C4-2B (cell line): ENCODE measurements around the gene BRD4.
A peak's percentile ranks its signal among the peaks of the same experiment; 100 is the strongest.

Experiments used
- H3K27ac ChIP-seq: fragments of 450-650 bp; 2 replicates; pipeline ENCODE4 v1.5.1; 2017
- CTCF ChIP-seq: fragments of 450-650 bp; conservative IDR thresholded peaks from 2 replicates; pipeline ENCODE4 v1.5.1; 2017; ENCODE audit warnings: mild to moderate bottlenecking
- ZFX ChIP-seq: fragments of 450-650 bp; IDR thresholded peaks from 2 replicates; pipeline ENCODE4 v1.6.1; 2017

BRD4 gene

GRCh38 chr19:15236886-15237285, 95.5 kb downstream of the BRD4 start:
- TF ChIP-seq CTCF (no peak), ZFX (no peak)
- H3K27ac ChIP-seq: no peak overlapping the region

- no peak overlapping the region for H3K27ac ChIP-seq
- TF ChIP-seq CTCF: no peak
- no peak for TF ChIP-seq ZFX
Observed at GRCh38 chr19:15235781-15236180, 96.6 kb downstream of the BRD4 start.

GRCh38 chr19:15234431-15235130, 97.8 kb downstream of the BRD4 start:
- H3K27ac ChIP-seq: no peak overlapping the region
- TF ChIP-seq ZFX (no peak), CTCF (no peak)

- H3K27ac ChIP-seq: no peak overlapping the region
- TF ChIP-seq CTCF (no peak), ZFX (no peak)
Observed at GRCh38 chr19:15231271-15231670, 101.1 kb downstream of the BRD4 start.

GRCh38 chr19:15227261-15227660, 105.1 kb downstream of the BRD4 start:
- TF ChIP-seq CTCF: no peak
- TF ChIP-seq ZFX: no peak
- H3K27ac ChIP-seq: no peak overlapping the region

GRCh38 chr19:15225760-15226159, 106.6 kb downstream of the BRD4 start:
- H3K27ac ChIP-seq: no peak overlapping the region
- TF ChIP-seq ZFX (no peak), CTCF (no peak)

GRCh38 chr19:15223649-15224361, 108.5 kb downstream of the BRD4 start:
- peak overlapping the region; percentile 19; the same call in 1 of the 2 replicates for H3K27ac ChIP-seq
- TF ChIP-seq CTCF: no peak
- no peak for TF ChIP-seq ZFX
